OCI-LY7 (cell line): ENCODE measurements around the gene DPM3. TPM values are rescaled to one million over a fixed set of nuclear protein-coding genes. Genes with fewer than 3 reads are reported as not detected.

ENCODE experiments used
- BruUV-seq: library from RNA; stranded (reverse); fragments of 400-500 nt; replicated peaks from 2 replicates; lab custom pipeline; 2021; lab: Mats Ljungman, UMichigan
- CTCF ChIA-PET: fragments of 300-600 bp; sonication (Branson Sonifier 250); formaldehyde crosslinking; loops from one replicate; lab custom pipeline; 2022; ENCODE audit warnings: antibody characterized with exemption; ENCODE audit not compliant: unreplicated experiment; lab: Charles Lee
- POLR2A ChIA-PET: fragments of 300-600 bp; sonication (Branson Sonifier 250); formaldehyde crosslinking; loops from one replicate; lab custom pipeline; 2022; ENCODE audit warnings: antibody characterized with exemption; lab: Charles Lee
- DNase-seq: peaks from one replicate; pipeline ENCODE4 v3.0.0-alpha.2; 2015; ENCODE audit warnings: low spot score
- H2AFZ ChIP-seq: fragments of 200-600 bp; sonication (generic), shearing (Covaris generic); 2 replicates; pipeline ENCODE4 v1.6.1; 2014; ENCODE audit warnings: mild to moderate bottlenecking, antibody characterized with exemption, low read length, moderate library complexity
- H3K27ac ChIP-seq: fragments of 200-600 bp; sonication (generic); 2 replicates; pipeline ENCODE4 v1.5.1; 2014; ENCODE audit warnings: mixed run types, low read depth, mild to moderate bottlenecking, moderate library complexity, low read length, inconsistent platforms; ENCODE audit not compliant: poor library complexity, severe bottlenecking
- H3K36me3 ChIP-seq: fragments of 200-600 bp; sonication (generic); 2 replicates; pipeline ENCODE4 v1.6.1; 2014; ENCODE audit warnings: mild to moderate bottlenecking, antibody characterized with exemption, low read length, moderate library complexity, mixed read lengths; ENCODE audit not compliant: insufficient read depth
- H3K4me1 ChIP-seq: fragments of 200-600 bp; sonication (generic); 2 replicates; pipeline ENCODE4 v1.5.1; 2014; ENCODE audit warnings: mild to moderate bottlenecking, low read length; ENCODE audit not compliant: insufficient read depth, poor library complexity, severe bottlenecking
- H3K4me2 ChIP-seq: fragments of 200-600 bp; sonication (generic); 2 replicates; pipeline ENCODE4 v1.6.1; 2014; ENCODE audit warnings: mild to moderate bottlenecking, low read length
- H3K4me3 ChIP-seq: fragments of 200-600 bp; sonication (generic); 2 replicates; pipeline ENCODE4 v1.5.1; 2014; ENCODE audit warnings: mild to moderate bottlenecking, low read depth, low read length; ENCODE audit not compliant: poor library complexity, severe bottlenecking
- H3K79me2 ChIP-seq: fragments of 200-600 bp; sonication (generic); 2 replicates; pipeline ENCODE4 v1.6.1; 2016; ENCODE audit warnings: low read depth, mild to moderate bottlenecking, low read length, moderate library complexity, mixed read lengths; ENCODE audit not compliant: insufficient read depth
- H3K9me2 ChIP-seq: fragments of 200-600 bp; sonication (generic); 2 replicates; pipeline ENCODE4 v1.6.1; 2016; ENCODE audit warnings: mild to moderate bottlenecking, low read length, mixed read lengths; ENCODE audit not compliant: insufficient read depth
- H3K9me3 ChIP-seq: fragments of 200-600 bp; sonication (generic); 2 replicates; pipeline ENCODE4 v1.6.1; 2014; ENCODE audit warnings: mild to moderate bottlenecking, mixed run types, low read length, mixed read lengths
- H4K20me1 ChIP-seq: fragments of 200-600 bp; sonication (generic); 2 replicates; pipeline ENCODE4 v1.6.1; 2014; ENCODE audit warnings: mild to moderate bottlenecking, antibody characterized with exemption, low read length, moderate library complexity, mixed read lengths; ENCODE audit not compliant: insufficient read depth
- EZH2phosphoT487 ChIP-seq: fragments of 200-600 bp; sonication (generic); IDR thresholded peaks from 2 replicates; pipeline ENCODE4 v1.6.1; 2018; ENCODE audit warnings: low read depth, borderline replicate concordance, mild to moderate bottlenecking, mixed run types, antibody characterized with exemption, low read length, moderate library complexity, mixed read lengths
- intact Hi-C: fragments of 100-400 bp; cut with micrococcal nuclease; formaldehyde crosslinking; loops from one replicate; pipeline ENCODE4 v1.10.0; 2022; ENCODE audit not compliant: unreplicated experiment
- total RNA-seq, 2 experiments: library from RNA; depleted of rRNA in 1 of 2; stranded (reverse); fragments of >200 nt in 1 of 2; shearing (Covaris generic) in 1 of 2; gene quantifications; 2 replicates each; pipeline ENCODE4 v1.2.3, GENCODE V29; 2014 to 2022
- TF ChIP-seq, protein P1 (sequence below): fragments of 200-600 bp; sonication (generic); conservative IDR thresholded peaks from 2 replicates; pipeline ENCODE4 v1.5.1; 2014; ENCODE audit warnings: mild to moderate bottlenecking, antibody characterized with exemption, low read length, moderate library complexity, mixed read lengths

DPM3 gene
- total RNA-seq, 2 experiments from 2014 or later: 32.5 to 65.9 TPM

DNA sequence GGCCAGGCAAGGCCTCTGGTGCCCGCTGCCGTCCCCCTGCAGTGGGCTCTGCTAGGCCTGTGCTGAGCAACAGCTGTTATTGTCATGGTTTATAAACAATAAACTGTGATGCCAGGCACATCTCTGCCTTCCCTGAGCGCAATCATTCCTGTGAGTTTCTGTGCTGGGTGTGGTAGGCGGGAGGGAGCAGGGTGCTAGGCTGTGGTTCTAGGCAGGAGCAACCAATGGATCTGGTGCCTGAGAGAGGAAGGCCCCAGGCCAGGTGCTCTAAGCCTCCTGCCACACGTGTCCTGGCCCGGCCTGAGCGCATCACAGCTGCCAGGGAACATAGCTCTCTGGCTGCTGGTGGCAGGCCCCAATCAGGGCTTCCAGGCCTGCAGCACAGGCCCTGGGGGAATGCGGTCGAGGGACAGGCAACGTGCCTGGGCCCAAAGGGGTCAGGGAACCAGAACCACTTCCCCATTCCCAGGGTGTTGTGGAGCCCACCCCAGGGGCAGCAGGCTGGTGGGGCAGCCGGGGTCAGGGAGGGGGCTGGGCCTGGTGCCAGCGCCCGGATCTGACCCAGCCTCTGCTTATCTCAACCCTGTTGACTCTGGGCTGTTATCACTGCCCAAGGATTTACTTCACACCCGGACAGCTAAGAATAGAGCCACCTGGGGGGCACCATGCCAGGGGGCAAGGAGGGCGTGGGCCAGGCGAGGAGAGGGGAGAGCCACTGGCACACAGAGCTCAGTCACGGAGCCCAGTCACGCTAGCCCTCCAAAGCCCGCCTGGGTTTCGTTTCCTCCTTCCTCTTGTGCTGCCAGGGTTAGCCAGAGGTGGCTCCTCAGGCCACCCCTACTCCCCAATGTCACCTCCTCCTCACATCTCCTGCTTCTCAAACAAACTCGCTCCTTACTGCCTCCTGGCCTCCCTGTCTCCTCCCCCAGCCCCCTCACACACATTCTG lies 44.8 kb upstream of the DPM3 start:
- Histone ChIP-seq H4K20me1 (no peaks in the 10 kb centered on the region), H3K79me2 (no peaks in the 10 kb centered on the region), H3K27ac (peak overlapping the region; percentile 14), H3K4me2 (peak overlapping the region; percentile 65), H3K36me3 (no peaks in the 10 kb centered on the region), H3K9me3 (no peaks in the 10 kb centered on the region), H2AFZ (peak overlapping the region; percentile 44; the same call in 1 of the 2 replicates), H3K9me2 (no peaks in the 10 kb centered on the region), H3K4me1 (peaks cover 20% of the 10 kb centered on the region), H3K4me3 (peak overlapping the region; percentile 22)
- intact Hi-C loops: no loop called here
- BruUV-seq: no TSS peak
- TF ChIP-seq EZH2phosphoT487: no peak
- TF ChIP-seq, protein P1, sequence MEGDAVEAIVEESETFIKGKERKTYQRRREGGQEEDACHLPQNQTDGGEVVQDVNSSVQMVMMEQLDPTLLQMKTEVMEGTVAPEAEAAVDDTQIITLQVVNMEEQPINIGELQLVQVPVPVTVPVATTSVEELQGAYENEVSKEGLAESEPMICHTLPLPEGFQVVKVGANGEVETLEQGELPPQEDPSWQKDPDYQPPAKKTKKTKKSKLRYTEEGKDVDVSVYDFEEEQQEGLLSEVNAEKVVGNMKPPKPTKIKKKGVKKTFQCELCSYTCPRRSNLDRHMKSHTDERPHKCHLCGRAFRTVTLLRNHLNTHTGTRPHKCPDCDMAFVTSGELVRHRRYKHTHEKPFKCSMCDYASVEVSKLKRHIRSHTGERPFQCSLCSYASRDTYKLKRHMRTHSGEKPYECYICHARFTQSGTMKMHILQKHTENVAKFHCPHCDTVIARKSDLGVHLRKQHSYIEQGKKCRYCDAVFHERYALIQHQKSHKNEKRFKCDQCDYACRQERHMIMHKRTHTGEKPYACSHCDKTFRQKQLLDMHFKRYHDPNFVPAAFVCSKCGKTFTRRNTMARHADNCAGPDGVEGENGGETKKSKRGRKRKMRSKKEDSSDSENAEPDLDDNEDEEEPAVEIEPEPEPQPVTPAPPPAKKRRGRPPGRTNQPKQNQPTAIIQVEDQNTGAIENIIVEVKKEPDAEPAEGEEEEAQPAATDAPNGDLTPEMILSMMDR: peak; percentile 54
- ChIA-PET POLR2A (interaction anchor here (0.6 to 1.8 kb wide), 4 partner anchors 9 to 122 kb away, joined by 3 to 8 read pairs (median 3); partner anchors contain the start of gene KRTCAP2), CTCF (interaction anchor here (1.0 to 1.2 kb wide), 4 partner anchors 8 to 12 kb away, joined by 4 to 6 read pairs (median 5); partner anchors contain the start of gene KRTCAP2)
- DNase-seq: peak; percentile 77

DNA sequence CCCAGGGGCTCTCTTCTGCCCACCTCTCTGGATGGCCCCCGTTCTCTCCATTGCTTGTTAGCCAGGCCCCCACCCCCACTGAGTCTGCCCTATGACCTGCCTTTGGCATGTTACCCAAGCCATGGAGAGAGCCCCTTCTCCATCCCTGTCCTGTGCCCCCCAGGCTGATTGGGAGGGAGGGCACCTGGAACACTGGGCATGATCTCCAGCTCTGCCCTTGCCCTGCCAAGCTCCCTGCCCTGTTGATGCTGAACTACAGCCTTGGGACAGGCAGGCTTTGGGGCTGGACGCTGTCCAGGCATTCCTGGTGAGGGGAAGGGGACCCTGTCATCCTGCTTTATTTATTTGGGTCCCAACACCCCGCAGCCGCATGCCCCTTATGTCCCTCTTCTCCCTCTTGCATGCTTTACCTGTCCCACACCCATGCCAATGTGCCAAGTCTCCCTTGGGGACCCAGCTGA lies 44.0 kb upstream of the DPM3 start:
- H3K4me1 ChIP-seq: peaks cover 20% of the 10 kb centered on the region
- ChIA-PET POLR2A (interaction anchor here (0.6 to 1.8 kb wide), 4 partner anchors 9 to 122 kb away, joined by 3 to 8 read pairs (median 3); partner anchors contain the start of gene KRTCAP2), CTCF (no interaction called here)
- intact Hi-C loops: no loop called here
- no peaks in the 10 kb centered on the region for H3K9me3 ChIP-seq
- BruUV-seq: no TSS peak
- no peak overlapping the region for H3K27ac ChIP-seq
- H4K20me1 ChIP-seq: no peaks in the 10 kb centered on the region
- no peak overlapping the region for H2AFZ ChIP-seq
- H3K36me3 ChIP-seq: no peaks in the 10 kb centered on the region
- TF ChIP-seq EZH2phosphoT487: no peak
- TF ChIP-seq, protein P1: no peak
- DNase-seq: no peak
- no peak overlapping the region for H3K4me3 ChIP-seq
- no peaks in the 10 kb centered on the region for H3K9me2 ChIP-seq
- no peaks in the 10 kb centered on the region for H3K79me2 ChIP-seq
- H3K4me2 ChIP-seq: peak overlapping the region; percentile 65
